A549 (cell line): ENCODE data around the gene LEF1. TPM values are rescaled to one million over a fixed set of nuclear protein-coding genes. Genes with fewer than 3 reads are reported as not detected.

Source experiments
- ATAC-seq, 2 experiments: fragments of 200-7000 bp in 1 of 2; fragments of >200 bp in 1 of 2; cut with Nextera tagmentation in 1 of 2; cut with Tn5 transposase in 1 of 2; 3 replicates each; pipeline versions ENCODE4 v1.8.0 to v1.9.1; 2018 to 2020; ENCODE audit warnings: mild to moderate bottlenecking in 1 of 2, moderate library complexity in 1 of 2
- CTCF ChIA-PET: fragments of 300-600 bp; sonication (Branson Sonifier 250); formaldehyde crosslinking; extraction: SDS; loops from one replicate; lab custom pipeline; 2021; ENCODE audit warnings: antibody characterized with exemption, inconsistent platforms; lab: Yijun Ruan, JAX
- POLR2A ChIA-PET: fragments of 350-600 bp; formaldehyde crosslinking; extraction: SDS; loops from one replicate; lab custom pipeline; 2021; ENCODE audit warnings: antibody characterized with exemption, inconsistent platforms; lab: Yijun Ruan, JAX
- DNase-seq, 2 experiments: peaks; one replicate each; pipeline versions ENCODE4 v3.0.0 to v3.0.0-alpha.2; 2011 to 2016; ENCODE audit warnings: low read depth in 1 of 2, low spot score in 1 of 2
- FAIRE-seq: peaks from 2 replicates; lab custom pipeline; 2011; peaks lifted over from hg19 to GRCh38; lab: Jason Lieb, UNC
- H3K27ac ChIP-seq, 2 experiments: fragments of >200 bp; sonication (Bioruptor Twin); formaldehyde crosslinking; 3 replicates each; pipeline ENCODE4 v1.5.1; 2016 to 2017
- H3K4me1 ChIP-seq: fragments of >200 bp; sonication (Bioruptor Twin); formaldehyde crosslinking; 3 replicates; pipeline ENCODE4 v1.6.1; 2016
- H3K4me2 ChIP-seq: fragments of >200 bp; sonication (Bioruptor Twin); formaldehyde crosslinking; 3 replicates; pipeline ENCODE4 v1.6.1; 2016
- H3K4me3 ChIP-seq: fragments of >200 bp; sonication (Bioruptor Twin); formaldehyde crosslinking; 3 replicates; pipeline ENCODE4 v1.5.1; 2016
- H3K9me3 ChIP-seq: fragments of >200 bp; sonication (Bioruptor Twin); formaldehyde crosslinking; 3 replicates; pipeline ENCODE4 v1.6.1; 2016
- CBX8 ChIP-seq: fragments of 200-600 bp; sonication (generic); IDR thresholded peaks from 2 replicates; pipeline ENCODE4 v1.6.1; 2016
- CHD4 ChIP-seq: fragments of 200-600 bp; sonication (generic); IDR thresholded peaks from 2 replicates; pipeline ENCODE4 v1.6.1; 2016; ENCODE audit warnings: antibody characterized with exemption, mild to moderate bottlenecking, borderline replicate concordance
- EHF ChIP-seq: fragments of 250-450 bp; sonication (Bioruptor Pico); IDR thresholded peaks from 2 replicates; pipeline ENCODE4 v1.5.0; 2020; ENCODE audit warnings: mild to moderate bottlenecking
- EHMT2 ChIP-seq: fragments of 200-600 bp; sonication (generic); IDR thresholded peaks from 2 replicates; pipeline ENCODE4 v1.6.1; 2016; ENCODE audit warnings: antibody characterized with exemption, low read depth, mild to moderate bottlenecking, moderate library complexity
- EP300 ChIP-seq, 2 experiments: fragments of >200 bp; sonication (Bioruptor Twin); formaldehyde crosslinking; IDR thresholded peaks; 2 replicates in 1 of 2; 3 replicates in 1 of 2; pipeline ENCODE4 v1.6.1; 2016 to 2017
- FOSB ChIP-seq: fragments of 250-450 bp; sonication (Bioruptor Pico); IDR thresholded peaks from 2 replicates; pipeline ENCODE4 v1.5.0; 2020; ENCODE audit warnings: mild to moderate bottlenecking, moderate library complexity
- FOXS1 ChIP-seq: fragments of 250-450 bp; sonication (Bioruptor Pico); IDR thresholded peaks from 2 replicates; pipeline ENCODE4 v1.5.0; 2020; ENCODE audit warnings: mild to moderate bottlenecking, moderate library complexity
- HDAC2 ChIP-seq: fragments of 200-600 bp; sonication (generic); IDR thresholded peaks from 2 replicates; pipeline ENCODE4 v1.6.1; 2016
- JUN ChIP-seq, 2 experiments: fragments of >200 bp; sonication (Bioruptor Twin); formaldehyde crosslinking; IDR thresholded peaks; 2 replicates in 1 of 2; 3 replicates in 1 of 2; pipeline ENCODE4 v1.6.1; 2016 to 2017
- KDM5A ChIP-seq: fragments of 200-600 bp; sonication (generic); IDR thresholded peaks from 2 replicates; pipeline ENCODE4 v1.6.1; 2016; ENCODE audit warnings: antibody characterized with exemption, mild to moderate bottlenecking
- MAX ChIP-seq: IDR thresholded peaks from 2 replicates; pipeline ENCODE4 v1.6.1; 2012
- PBX3 ChIP-seq: IDR thresholded peaks from 2 replicates; pipeline ENCODE4 v1.6.1; 2012
- POLR2A ChIP-seq: IDR thresholded peaks from 2 replicates; pipeline ENCODE4 v1.6.1; 2012; ENCODE audit warnings: mild to moderate bottlenecking, low read length
- RAD21 ChIP-seq, 2 experiments: fragments of >200 bp in 1 of 2; sonication (Bioruptor Twin) in 1 of 2; formaldehyde crosslinking in 1 of 2; IDR thresholded peaks in 1 of 2; conservative IDR thresholded peaks in 1 of 2; 2 replicates in 1 of 2; 3 replicates in 1 of 2; pipeline ENCODE4 v1.6.1; 2012 to 2018; ENCODE audit warnings: inconsistent platforms in 1 of 2
- RNF2 ChIP-seq: fragments of 200-600 bp; sonication (generic); IDR thresholded peaks from 2 replicates; pipeline ENCODE4 v1.6.1; 2016; ENCODE audit warnings: low read depth, mild to moderate bottlenecking, antibody characterized with exemption, moderate library complexity, borderline replicate concordance
- USF2 ChIP-seq: fragments of 450-650 bp; IDR thresholded peaks from 2 replicates; pipeline ENCODE4 v1.6.1; 2014; ENCODE audit warnings: antibody characterized with exemption
- WGBS: methylation state at CpG from one replicate; pipeline ENCODE4 v1.1.6; 2017; ENCODE audit errors: missing lambda C conversion rate; 5-methylcytosine and 5-hydroxymethylcytosine counted together
- polyA plus RNA-seq, 4 experiments: library from polyadenylated mRNA; depleted of rRNA in 3 of 4; stranded (reverse); fragments of >200 nt; fragmentation: RNase III in 1 of 4; extraction: RNeasy Plus Mini Kit Qiagen cat#74134 plus additional on column Dnase treatment in 1 of 4; gene quantifications; 2 replicates in 3 of 4; 3 replicates in 1 of 4; pipeline ENCODE4 v1.2.3, GENCODE V29; 2011 to 2017
- TF ChIP-seq, protein P1 (sequence below): fragments of >200 bp; sonication (Bioruptor Twin); formaldehyde crosslinking; IDR thresholded peaks from 3 replicates; pipeline ENCODE4 v1.6.1; 2016
- TF ChIP-seq, protein P2 (sequence below): fragments of >200 bp; sonication (Bioruptor Twin); formaldehyde crosslinking; IDR thresholded peaks from 2 replicates; pipeline ENCODE4 v1.6.1; 2016

Gene LEF1
- polyA plus RNA-seq, 2 of the 4 experiments (the other 2 are of a cell fraction): not detected

GRCh38 chr4:108173599-108174057 is 4.9 kb upstream of the LEF1 start:
- CTCF ChIA-PET: interaction anchor here (0.6 kb wide), 1 partner anchor 11 kb away, joined by 3 read pairs; no protein-coding TSS in a partner anchor
- Histone ChIP-seq H3K4me1 (peaks cover 5% of the 10 kb centered on the region; the same call in 1 of the 3 replicates), H3K4me3 (peak overlapping the region; percentile 48), H3K27ac (no peak overlapping the region), H3K9me3 (no peaks in the 10 kb centered on the region), H3K4me2 (peak overlapping the region; percentile 84)
- DNase-seq: no peak
- WGBS: 77% methylated on average over 11 of the region's 11 CpGs
- no peak for FAIRE-seq
- TF ChIP-seq JUN (IDR thresholded peaks at IDR 0.05) (no peak), CBX8 (peak; percentile 56)
- ATAC-seq: no peak
- POLR2A ChIA-PET: no interaction called here

DNA sequence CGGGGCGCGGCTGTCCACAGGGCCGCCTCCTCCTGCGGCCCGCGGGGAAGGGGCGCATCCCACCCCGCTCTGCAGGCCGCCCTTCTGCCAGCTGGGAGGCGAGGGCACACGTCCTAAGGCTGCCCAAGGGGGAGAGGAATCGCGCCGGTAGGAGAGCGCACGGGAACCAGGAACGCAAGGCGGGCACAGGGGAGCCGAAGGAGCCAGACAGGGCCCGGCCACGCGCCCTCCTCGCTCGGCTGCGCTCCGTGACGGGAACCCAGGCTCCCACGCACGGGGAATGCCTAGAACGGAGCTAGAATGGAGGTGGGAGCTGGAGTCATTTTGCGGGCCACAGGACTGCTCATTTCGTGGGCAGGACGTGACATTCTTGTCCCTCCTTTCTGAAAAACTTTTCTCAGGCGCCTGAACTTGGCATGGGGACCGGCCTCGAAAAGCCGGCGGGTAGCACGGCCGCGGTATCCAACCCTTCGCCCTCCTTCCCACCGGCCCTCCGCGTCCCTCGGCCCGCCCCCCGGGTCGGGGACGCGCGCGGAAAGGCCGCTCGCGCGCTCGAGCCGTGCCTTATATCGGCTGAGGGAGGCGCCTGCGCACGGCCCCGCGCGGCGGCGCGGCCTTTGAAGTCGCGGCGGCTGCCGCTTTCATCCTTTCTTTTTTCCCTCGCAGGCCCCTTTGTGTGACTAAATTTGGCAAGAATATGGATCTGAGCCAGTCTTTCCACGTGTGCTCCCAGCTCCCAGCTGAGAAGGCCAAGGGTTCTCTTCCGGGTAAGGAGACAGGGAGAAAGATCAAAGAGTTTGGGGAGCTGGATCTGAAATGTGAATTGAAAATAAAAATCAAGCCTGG is 4.2 kb upstream of the LEF1 start:
- Histone ChIP-seq H3K4me2 (peak overlapping the region; percentile 84), H3K9me3 (no peaks in the 10 kb centered on the region)
- ChIA-PET POLR2A (no interaction called here), CTCF (no interaction called here)
- TF ChIP-seq, protein P1, sequence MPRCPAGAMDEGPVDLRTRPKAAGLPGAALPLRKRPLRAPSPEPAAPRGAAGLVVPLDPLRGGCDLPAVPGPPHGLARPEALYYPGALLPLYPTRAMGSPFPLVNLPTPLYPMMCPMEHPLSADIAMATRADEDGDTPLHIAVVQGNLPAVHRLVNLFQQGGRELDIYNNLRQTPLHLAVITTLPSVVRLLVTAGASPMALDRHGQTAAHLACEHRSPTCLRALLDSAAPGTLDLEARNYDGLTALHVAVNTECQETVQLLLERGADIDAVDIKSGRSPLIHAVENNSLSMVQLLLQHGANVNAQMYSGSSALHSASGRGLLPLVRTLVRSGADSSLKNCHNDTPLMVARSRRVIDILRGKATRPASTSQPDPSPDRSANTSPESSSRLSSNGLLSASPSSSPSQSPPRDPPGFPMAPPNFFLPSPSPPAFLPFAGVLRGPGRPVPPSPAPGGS: no peak
- TF ChIP-seq, protein P2, sequence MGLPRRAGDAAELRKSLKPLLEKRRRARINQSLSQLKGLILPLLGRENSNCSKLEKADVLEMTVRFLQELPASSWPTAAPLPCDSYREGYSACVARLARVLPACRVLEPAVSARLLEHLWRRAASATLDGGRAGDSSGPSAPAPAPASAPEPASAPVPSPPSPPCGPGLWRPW: no peak
- TF ChIP-seq USF2 (no peak), FOSB (CRISPR knock-in tag) (no peak), FOXS1 (CRISPR knock-in tag) (no peak)
- TF ChIP-seq, all 56 proteins: peak for 0
- Histone ChIP-seq H3K27ac (no peak overlapping the region), H3K4me3 (peak overlapping the region; percentile 48), H3K4me1 (peaks cover 10% of the 10 kb centered on the region; the same call in 1 of the 3 replicates)
- 10% methylated on average over 26 of the region's 77 CpGs for WGBS
- FAIRE-seq: no peak
- ATAC-seq: peak; percentile 49 to 69; a peak in 5 of 6 replicates
- DNase-seq: no peak

DNA sequence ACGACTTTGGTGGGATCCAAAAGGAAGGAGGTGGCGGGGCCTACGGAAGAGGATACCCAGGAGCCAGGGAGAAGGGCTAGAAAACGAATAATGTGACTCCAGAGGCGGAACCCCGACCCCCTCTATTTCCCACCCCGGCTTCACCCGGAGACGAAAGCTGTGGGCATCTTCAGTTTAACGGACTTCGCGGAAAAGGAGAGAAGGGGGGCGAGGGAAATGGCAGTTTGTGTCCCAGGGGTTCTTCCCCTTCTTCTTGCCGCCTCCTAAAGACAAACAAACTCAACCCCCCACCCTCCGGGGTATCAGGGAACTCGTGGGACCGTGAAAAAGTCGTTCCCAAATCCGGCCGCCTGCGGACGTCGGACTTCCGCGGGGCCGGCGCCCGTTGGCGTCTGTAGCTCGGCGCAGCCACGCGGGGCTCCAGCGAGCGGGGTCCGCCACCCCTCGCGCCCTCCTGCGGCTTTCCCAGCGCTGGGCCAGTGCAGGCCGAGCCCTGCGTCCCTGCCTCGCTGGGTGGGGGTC is 3.6 kb upstream of the LEF1 start:
- WGBS: 26% methylated on average over 18 of the region's 43 CpGs
- CTCF ChIA-PET: no interaction called here
- peak overlapping the region; percentile 84 for H3K4me2 ChIP-seq
- TF ChIP-seq EP300 (IDR thresholded peaks at IDR 0.05) (no peak), RAD21 (conservative IDR thresholded peaks at IDR 0.05 in 1 of 2, IDR thresholded peaks at IDR 0.05 in 1 of 2) (no peak), MAX (no peak)
- TF ChIP-seq, all 56 proteins: peak for 0
- ATAC-seq: peak; percentile 68 to 72; a peak in 5 of 6 replicates
- POLR2A ChIA-PET: no interaction called here
- no peak for DNase-seq
- Histone ChIP-seq H3K4me3 (peak overlapping the region; percentile 48), H3K27ac (no peak overlapping the region), H3K4me1 (peaks cover 10% of the 10 kb centered on the region; the same call in 1 of the 3 replicates), H3K9me3 (no peaks in the 10 kb centered on the region)
- FAIRE-seq: no peak

GRCh38 chr4:108171339-108172230 is 2.9 kb upstream of the LEF1 start:
- H3K4me3 ChIP-seq: no peak overlapping the region; the same call in 2 of the 3 replicates
- TF ChIP-seq KDM5A (no peak), POLR2A (no peak), EHMT2 (no peak), MAX (no peak), EHF (CRISPR knock-in tag) (no peak), RNF2 (0 out of 2 replicates have a peak, but pooled peaks have one; percentile 26), CHD4 (no peak), PBX3 (no peak), CBX8 (peak; percentile 30; the same call in 1 of the 2 replicates), HDAC2 (no peak)
- no peak overlapping the region for H3K4me2 ChIP-seq
- ATAC-seq (no peak), DNase-seq (no peak), FAIRE-seq (no peak)
- 22% methylated on average over 37 of the region's 52 CpGs for WGBS
- no peaks in the 10 kb centered on the region for H3K9me3 ChIP-seq
- peaks cover 10% of the 10 kb centered on the region; the same call in 1 of the 3 replicates for H3K4me1 ChIP-seq
- ChIA-PET POLR2A (no interaction called here), CTCF (no interaction called here)
- H3K27ac ChIP-seq: no peak overlapping the region
